SU-DHL-6 (cell line): ENCODE data around the gene TMEM45B.
"Not testable (repeated sequence)": the region's sequence is repeated elsewhere in the genome, so short reads cannot be mapped to it uniquely, and the experiment has no call there.

Experiments used
- H2AFZ ChIP-seq: fragments of 200-600 bp; sonication (generic); 2 replicates; pipeline ENCODE4 v1.6.1; 2014; ENCODE audit warnings: low read depth, mild to moderate bottlenecking, moderate library complexity, mixed read lengths, antibody characterized with exemption, low read length; ENCODE audit not compliant: severe bottlenecking
- H3F3A ChIP-seq: fragments of 200-600 bp; shearing (Covaris generic); 2 replicates; pipeline ENCODE4 v1.6.0; 2016; ENCODE audit warnings: antibody characterized with exemption, mild to moderate bottlenecking; ENCODE audit not compliant: insufficient read depth
- H3K27ac ChIP-seq: fragments of 200-600 bp; sonication (generic); 2 replicates; pipeline ENCODE4 v1.5.1; 2016; ENCODE audit warnings: low read depth, mild to moderate bottlenecking, low read length, moderate library complexity, mixed read lengths
- H3K27me3 ChIP-seq: fragments of 200-600 bp; sonication (generic), shearing (Covaris generic); 2 replicates; pipeline ENCODE4 v1.6.0; 2014; ENCODE audit warnings: mild to moderate bottlenecking, low read length
- H3K36me3 ChIP-seq: fragments of 200-600 bp; sonication (generic); 2 replicates; pipeline ENCODE4 v1.6.1; 2014; ENCODE audit warnings: mild to moderate bottlenecking, low read length, mixed read lengths
- H3K4me2 ChIP-seq: fragments of 300-600, 200-600 bp; shearing (Covaris generic), sonication (generic); 2 replicates; pipeline ENCODE4 v1.6.0; 2014; ENCODE audit warnings: low read length, low read depth, mild to moderate bottlenecking; ENCODE audit not compliant: poor library complexity, severe bottlenecking
- H3K4me3 ChIP-seq: fragments of 200-600 bp; sonication (generic); 2 replicates; pipeline ENCODE4 v1.5.1; 2014; ENCODE audit warnings: antibody characterized with exemption, low read length, mild to moderate bottlenecking, mixed read lengths; ENCODE audit not compliant: insufficient read depth, poor library complexity, severe bottlenecking
- H3K79me2 ChIP-seq: fragments of 200-600 bp; sonication (generic); 2 replicates; pipeline ENCODE4 v1.6.1; 2014; ENCODE audit warnings: mild to moderate bottlenecking, low read length, moderate library complexity; ENCODE audit not compliant: insufficient read depth
- H3K9ac ChIP-seq: fragments of 200-600 bp; sonication (generic); 2 replicates; pipeline ENCODE4 v1.7.0; 2014; ENCODE audit warnings: mild to moderate bottlenecking, low read length
- H3K9me2 ChIP-seq: fragments of 200-600 bp; sonication (generic); replicated peaks from 2 replicates; pipeline ENCODE4 v1.6.1; 2014; ENCODE audit warnings: low read length; ENCODE audit not compliant: insufficient read depth
- H3K9me3 ChIP-seq: fragments of 200-600 bp; sonication (generic); 2 replicates; pipeline ENCODE4 v1.6.1; 2014; ENCODE audit warnings: low read length, mixed read lengths; ENCODE audit not compliant: insufficient read depth
- H4K20me1 ChIP-seq: fragments of 200-600 bp; sonication (generic); 2 replicates; pipeline ENCODE4 v1.6.1; 2014; ENCODE audit warnings: low read depth, mild to moderate bottlenecking, antibody characterized with exemption, low read length, moderate library complexity, mixed read lengths
- EZH2phosphoT487 ChIP-seq: fragments of 200-600 bp; sonication (generic), shearing (Covaris generic); conservative IDR thresholded peaks from 2 replicates; pipeline ENCODE4 v1.6.1; 2018; ENCODE audit warnings: mild to moderate bottlenecking, antibody characterized with exemption, low read length, moderate library complexity, mixed read lengths
- TF ChIP-seq, protein P1 (sequence below): fragments of 200-600 bp; sonication (generic); IDR thresholded peaks from one replicate; pipeline ENCODE4 v1.5.1; 2017; ENCODE audit warnings: antibody characterized with exemption, mild to moderate bottlenecking, low read length, moderate library complexity; ENCODE audit not compliant: insufficient read depth, poor library complexity, severe bottlenecking

TMEM45B gene

GRCh38 chr11:129813231-129813791 lies 2.3 kb upstream of the TMEM45B start:
- H3K27me3 ChIP-seq = no peaks in the 10 kb centered on the region
- H3F3A ChIP-seq = no peaks in the 10 kb centered on the region
- H3K4me3 ChIP-seq = no peak overlapping the region
- H3K4me2 ChIP-seq = no peak overlapping the region
- TF ChIP-seq, protein P1, sequence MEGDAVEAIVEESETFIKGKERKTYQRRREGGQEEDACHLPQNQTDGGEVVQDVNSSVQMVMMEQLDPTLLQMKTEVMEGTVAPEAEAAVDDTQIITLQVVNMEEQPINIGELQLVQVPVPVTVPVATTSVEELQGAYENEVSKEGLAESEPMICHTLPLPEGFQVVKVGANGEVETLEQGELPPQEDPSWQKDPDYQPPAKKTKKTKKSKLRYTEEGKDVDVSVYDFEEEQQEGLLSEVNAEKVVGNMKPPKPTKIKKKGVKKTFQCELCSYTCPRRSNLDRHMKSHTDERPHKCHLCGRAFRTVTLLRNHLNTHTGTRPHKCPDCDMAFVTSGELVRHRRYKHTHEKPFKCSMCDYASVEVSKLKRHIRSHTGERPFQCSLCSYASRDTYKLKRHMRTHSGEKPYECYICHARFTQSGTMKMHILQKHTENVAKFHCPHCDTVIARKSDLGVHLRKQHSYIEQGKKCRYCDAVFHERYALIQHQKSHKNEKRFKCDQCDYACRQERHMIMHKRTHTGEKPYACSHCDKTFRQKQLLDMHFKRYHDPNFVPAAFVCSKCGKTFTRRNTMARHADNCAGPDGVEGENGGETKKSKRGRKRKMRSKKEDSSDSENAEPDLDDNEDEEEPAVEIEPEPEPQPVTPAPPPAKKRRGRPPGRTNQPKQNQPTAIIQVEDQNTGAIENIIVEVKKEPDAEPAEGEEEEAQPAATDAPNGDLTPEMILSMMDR = no peak
- no peak for TF ChIP-seq EZH2phosphoT487
- no peaks in the 10 kb centered on the region for H4K20me1 ChIP-seq
- no peaks in the 10 kb centered on the region for H3K79me2 ChIP-seq
- no peaks in the 10 kb centered on the region for H3K36me3 ChIP-seq
- no peak overlapping the region for H3K9ac ChIP-seq
- H3K9me3 ChIP-seq = no peaks in the 10 kb centered on the region
- H3K27ac ChIP-seq = no peak overlapping the region
- H2AFZ ChIP-seq = no peak overlapping the region
- no peaks in the 10 kb centered on the region for H3K9me2 ChIP-seq

DNA sequence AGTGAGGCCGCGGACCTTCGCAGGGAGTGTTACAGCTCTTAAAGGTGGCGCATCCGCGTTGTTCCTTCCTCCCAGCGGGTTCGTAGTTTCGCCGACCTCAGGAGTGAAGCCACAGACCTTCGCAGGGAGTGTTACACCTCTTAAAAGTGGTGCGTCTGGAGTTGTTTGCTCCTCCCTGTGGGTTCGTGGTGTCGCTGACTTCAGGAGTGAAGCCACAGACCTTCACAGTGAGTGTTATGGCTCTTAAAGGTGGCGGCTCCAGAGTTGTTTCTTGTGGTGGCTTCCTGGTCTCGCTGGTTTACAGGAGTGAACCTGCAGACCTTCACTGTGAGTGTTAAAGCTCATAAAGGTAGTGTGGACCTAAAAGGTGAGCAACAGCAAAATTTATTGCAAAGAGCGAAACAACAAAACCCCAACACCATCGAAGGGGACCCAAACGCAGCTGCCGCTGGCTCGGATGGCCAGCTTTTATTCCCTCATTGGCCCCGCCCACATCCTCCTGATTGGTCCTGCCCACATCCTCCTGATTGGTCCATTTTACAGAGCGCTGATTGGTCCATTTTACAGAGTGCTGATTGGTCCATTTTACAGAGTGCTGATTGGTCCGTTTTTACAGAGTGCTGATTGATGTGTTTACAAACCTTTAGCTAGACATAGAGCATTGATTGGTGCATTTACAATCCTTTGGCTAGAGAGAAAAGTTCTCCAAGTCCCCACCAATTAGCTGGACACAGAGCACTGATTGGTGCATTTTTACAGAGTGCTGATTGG lies 1.2 kb upstream of the TMEM45B start:
- TF ChIP-seq EZH2phosphoT487 = no peak
- TF ChIP-seq, protein P1 = no peak
- H3K27ac ChIP-seq = no peak overlapping the region
- H3K36me3 ChIP-seq = no peaks in the 10 kb centered on the region
- no peaks in the 10 kb centered on the region for H3K27me3 ChIP-seq
- H3K4me3 ChIP-seq = no peak overlapping the region
- no peaks in the 10 kb centered on the region for H3K9me3 ChIP-seq
- no peaks in the 10 kb centered on the region for H3K79me2 ChIP-seq
- H3K9ac ChIP-seq = no peak overlapping the region
- H4K20me1 ChIP-seq = no peaks in the 10 kb centered on the region
- H3K9me2 ChIP-seq = no peaks in the 10 kb centered on the region
- no peaks in the 10 kb centered on the region for H3F3A ChIP-seq
- H3K4me2 ChIP-seq = no peak overlapping the region
- H2AFZ ChIP-seq = no peak overlapping the region

DNA sequence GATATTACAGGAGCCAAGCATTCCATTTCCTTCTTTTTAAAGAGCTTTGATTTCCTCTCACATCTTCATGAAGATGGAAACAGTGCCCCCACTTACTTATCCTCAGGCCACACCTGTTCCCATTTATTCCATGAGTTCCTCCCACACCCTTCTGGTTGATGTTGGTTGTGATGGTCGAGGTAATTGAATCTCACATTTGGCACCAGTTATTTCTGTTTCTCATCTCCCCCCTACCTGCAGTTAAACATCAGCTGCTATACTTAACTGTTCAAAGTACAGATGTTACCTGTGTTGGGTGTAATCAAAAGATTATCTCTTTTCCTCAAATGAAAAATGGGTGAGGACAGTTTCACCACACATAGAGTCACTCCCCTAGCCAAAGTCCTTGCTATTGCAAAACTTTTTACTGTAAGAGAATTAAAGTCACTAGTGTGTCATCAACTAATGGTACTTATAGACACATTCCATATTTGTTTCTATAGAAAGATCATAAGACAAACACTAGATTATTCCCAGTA lies 1.9 kb downstream of the TMEM45B start:
- no peak overlapping the region for H3K27ac ChIP-seq
- no peaks in the 10 kb centered on the region for H3K27me3 ChIP-seq
- no peak overlapping the region for H2AFZ ChIP-seq
- H3K9ac ChIP-seq = no peak overlapping the region
- no peaks in the 10 kb centered on the region for H3F3A ChIP-seq
- H3K9me2 ChIP-seq = no peaks in the 10 kb centered on the region
- H3K9me3 ChIP-seq = no peaks in the 10 kb centered on the region
- TF ChIP-seq, protein P1 = no peak
- TF ChIP-seq EZH2phosphoT487 = no peak
- no peaks in the 10 kb centered on the region for H3K79me2 ChIP-seq
- no peak overlapping the region for H3K4me2 ChIP-seq
- H3K4me3 ChIP-seq = no peak overlapping the region
- no peaks in the 10 kb centered on the region for H3K36me3 ChIP-seq
- no peaks in the 10 kb centered on the region for H4K20me1 ChIP-seq

- not testable (repeated sequence) for H3K4me3 ChIP-seq, H3K9me3 ChIP-seq, H3K27me3 ChIP-seq, H4K20me1 ChIP-seq, H3K36me3 ChIP-seq, H3K9me2 ChIP-seq, H3F3A ChIP-seq, H3K79me2 ChIP-seq, H3K9ac ChIP-seq, H3K27ac ChIP-seq, H2AFZ ChIP-seq, H3K4me2 ChIP-seq
Measured at GRCh38 chr11:129818236-129818635, 2.6 kb downstream of the TMEM45B start.
